Astrocyte (in vitro differentiated cells and primary cell): ENCODE measurements around the gene ACTL7A. TPM values are rescaled to one million over a fixed set of nuclear protein-coding genes. Genes with fewer than 3 reads are reported as not detected.

Experiments
- DNase-seq: peaks from one replicate; pipeline ENCODE4 v3.0.0-alpha.2; 2010; ENCODE audit warnings: low read depth
- FAIRE-seq: peaks from 2 replicates; lab custom pipeline; 2011; peaks lifted over from hg19 to GRCh38; lab: Jason Lieb, UNC
- H2AFZ ChIP-seq: 2 replicates; pipeline ENCODE4 v1.6.0; 2012; ENCODE audit warnings: low read depth, low read length, inconsistent platforms
- H3K27ac ChIP-seq: 2 replicates; pipeline ENCODE4 v1.5.1; 2011; ENCODE audit warnings: low read depth, low read length, inconsistent platforms
- H3K27me3 ChIP-seq: 2 replicates; pipeline ENCODE4 v1.6.0; 2011; ENCODE audit warnings: low read length, inconsistent platforms; ENCODE audit not compliant: insufficient read depth
- H3K36me3 ChIP-seq: 2 replicates; pipeline ENCODE4 v1.5.1; 2011; ENCODE audit warnings: low read length, inconsistent platforms; ENCODE audit not compliant: insufficient read depth
- H3K4me1 ChIP-seq: 2 replicates; pipeline ENCODE4 v1.5.1; 2011; ENCODE audit warnings: low read length, inconsistent platforms; ENCODE audit not compliant: insufficient read depth
- H3K4me2 ChIP-seq: 2 replicates; pipeline ENCODE4 v1.6.0; 2012; ENCODE audit warnings: low read length, inconsistent platforms
- H3K4me3 ChIP-seq: 2 replicates; pipeline ENCODE4 v1.5.1; 2011; ENCODE audit warnings: low read depth, mild to moderate bottlenecking, low read length, inconsistent platforms; ENCODE audit not compliant: insufficient read depth
- H3K79me2 ChIP-seq: 2 replicates; pipeline ENCODE4 v1.6.0; 2012; ENCODE audit warnings: mild to moderate bottlenecking, low read length, inconsistent platforms; ENCODE audit not compliant: insufficient read depth
- H3K9ac ChIP-seq: 2 replicates; pipeline ENCODE4 v1.6.0; 2012; ENCODE audit warnings: mild to moderate bottlenecking, low read length, inconsistent platforms
- H3K9me3 ChIP-seq: 2 replicates; pipeline ENCODE4 v1.5.1; 2012; ENCODE audit warnings: low read depth, mild to moderate bottlenecking, low read length, inconsistent platforms; ENCODE audit not compliant: insufficient read depth
- H4K20me1 ChIP-seq: 2 replicates; pipeline ENCODE4 v1.6.0; 2012; ENCODE audit warnings: low read length, inconsistent platforms; ENCODE audit not compliant: insufficient read depth
- H3K27ac Mint-ChIP-seq: one replicate; pipeline ENCODE4 v1.8.0; 2021; ENCODE audit warnings: mild to moderate bottlenecking, mixed read lengths; ENCODE audit not compliant: unreplicated experiment
- H3K27me3 Mint-ChIP-seq: one replicate; pipeline ENCODE4 v1.8.0; 2021; ENCODE audit warnings: low read depth, mixed read lengths; ENCODE audit not compliant: unreplicated experiment
- H3K36me3 Mint-ChIP-seq: one replicate; pipeline ENCODE4 v1.8.0; 2021; ENCODE audit warnings: low read depth, mixed read lengths; ENCODE audit not compliant: unreplicated experiment
- H3K4me1 Mint-ChIP-seq: one replicate; pipeline ENCODE4 v1.8.0; 2021; ENCODE audit warnings: low read depth, mixed read lengths; ENCODE audit not compliant: unreplicated experiment
- H3K4me3 Mint-ChIP-seq: one replicate; pipeline ENCODE4 v1.8.0; 2021; ENCODE audit warnings: mild to moderate bottlenecking, moderate library complexity, mixed read lengths; ENCODE audit not compliant: unreplicated experiment
- H3K9me3 Mint-ChIP-seq: one replicate; pipeline ENCODE4 v1.8.0; 2021; ENCODE audit warnings: mild to moderate bottlenecking, mixed read lengths; ENCODE audit not compliant: unreplicated experiment
- CTCF ChIP-seq: IDR thresholded peaks from 2 replicates; pipeline ENCODE4 v1.5.1; 2011; ENCODE audit warnings: low read depth, mild to moderate bottlenecking, inconsistent platforms, low read length, moderate library complexity; ENCODE audit not compliant: insufficient read depth
- EZH2 ChIP-seq: IDR thresholded peaks from 2 replicates; pipeline ENCODE4 v1.6.1; 2012; ENCODE audit warnings: mild to moderate bottlenecking, low read length, inconsistent platforms; ENCODE audit not compliant: insufficient read depth
- total RNA-seq: library from RNA; stranded (reverse); gene quantifications from 2 replicates; pipeline ENCODE4 v1.2.1, GENCODE V29; 2021

The ACTL7A gene
- total RNA-seq, 1 donor from 2014 or later: not detected

- FAIRE-seq: peak; percentile 5
- no peaks in the 10 kb centered on the region for H3K9me3 Mint-ChIP-seq
- Histone ChIP-seq H3K27ac (no peak overlapping the region), H3K36me3 (peaks cover 13% of the 10 kb centered on the region), H3K9ac (no peak overlapping the region), H3K4me3 (no peak overlapping the region), H3K4me2 (no peak overlapping the region), H3K4me1 (peaks cover 2% of the 10 kb centered on the region), H4K20me1 (peaks cover 4% of the 10 kb centered on the region), H3K27me3 (no peaks in the 10 kb centered on the region), H3K79me2 (no peaks in the 10 kb centered on the region), H3K9me3 (no peaks in the 10 kb centered on the region), H2AFZ (no peak overlapping the region)
- H3K4me1 Mint-ChIP-seq: peaks cover 8% of the 10 kb centered on the region
- H3K27me3 Mint-ChIP-seq: no peaks in the 10 kb centered on the region
- H3K36me3 Mint-ChIP-seq: peaks cover 12% of the 10 kb centered on the region
- no peak overlapping the region for H3K27ac Mint-ChIP-seq
- TF ChIP-seq CTCF: no peak
- TF ChIP-seq EZH2: no peak
- H3K4me3 Mint-ChIP-seq: no peak overlapping the region
- DNase-seq: no peak
Measured at GRCh38 chr9:108880738-108881316, 18.8 kb downstream of the ACTL7A start.

- H3K4me3 ChIP-seq: no peak overlapping the region
- H3K4me1 Mint-ChIP-seq: peaks cover 14% of the 10 kb centered on the region
- H3K27ac Mint-ChIP-seq: peak overlapping the region; percentile 1
- no peak overlapping the region for H3K4me3 Mint-ChIP-seq
- peaks cover 4% of the 10 kb centered on the region for H4K20me1 ChIP-seq
- no peaks in the 10 kb centered on the region for H3K9me3 Mint-ChIP-seq
- peaks cover 10% of the 10 kb centered on the region for H3K36me3 ChIP-seq
- TF ChIP-seq EZH2 (no peak), CTCF (no peak)
- H2AFZ ChIP-seq: no peak overlapping the region
- H3K9me3 ChIP-seq: no peaks in the 10 kb centered on the region
- H3K36me3 Mint-ChIP-seq: peaks cover 12% of the 10 kb centered on the region
- H3K27ac ChIP-seq: no peak overlapping the region
- H3K79me2 ChIP-seq: no peaks in the 10 kb centered on the region
- no peak for FAIRE-seq
- H3K4me2 ChIP-seq: no peak overlapping the region
- DNase-seq: no peak
- H3K27me3 ChIP-seq: no peaks in the 10 kb centered on the region
- H3K27me3 Mint-ChIP-seq: no peaks in the 10 kb centered on the region
- no peak overlapping the region for H3K9ac ChIP-seq
- H3K4me1 ChIP-seq: peaks cover 3% of the 10 kb centered on the region
Measured at GRCh38 chr9:108882052-108882888, 20.2 kb downstream of the ACTL7A start.

GRCh38 chr9:108883085-108883484 lies 21.0 kb downstream of the ACTL7A start:
- TF ChIP-seq CTCF (no peak), EZH2 (no peak)
- peaks cover 3% of the 10 kb centered on the region for H3K4me1 ChIP-seq
- no peaks in the 10 kb centered on the region for H3K79me2 ChIP-seq
- H3K9ac ChIP-seq: no peak overlapping the region
- H3K27me3 ChIP-seq: no peaks in the 10 kb centered on the region
- Mint-ChIP-seq H3K27me3 (no peaks in the 10 kb centered on the region), H3K27ac (no peak overlapping the region), H3K9me3 (no peaks in the 10 kb centered on the region), H3K4me3 (no peak overlapping the region), H3K36me3 (peaks cover 6% of the 10 kb centered on the region), H3K4me1 (peaks cover 14% of the 10 kb centered on the region)
- no peak for DNase-seq
- no peak overlapping the region for H2AFZ ChIP-seq
- no peak overlapping the region for H3K4me2 ChIP-seq
- no peaks in the 10 kb centered on the region for H3K9me3 ChIP-seq
- no peak for FAIRE-seq
- peaks cover 4% of the 10 kb centered on the region for H4K20me1 ChIP-seq
- H3K27ac ChIP-seq: no peak overlapping the region
- H3K36me3 ChIP-seq: peaks cover 3% of the 10 kb centered on the region
- H3K4me3 ChIP-seq: no peak overlapping the region
